HepG2 (cell line): Measurements from ENCODE around the gene PLLP. TPM values are rescaled to one million over a fixed set of nuclear protein-coding genes. Genes with fewer than 3 reads are reported as not detected.

ENCODE experiments used
- ATAC-seq: fragments of 200-7000 bp; cut with Tn5 transposase; 3 replicates; pipeline ENCODE4 v1.9.1; 2020; ENCODE audit warnings: mild to moderate bottlenecking, moderate library complexity
- BruUV-seq: library from RNA; stranded (reverse); fragments of 400-500 nt; replicated peaks from 2 replicates; lab custom pipeline; 2021; lab: Mats Ljungman, UMichigan
- CTCF ChIA-PET: fragments of 300-600 bp; formaldehyde crosslinking; extraction: SDS; loops from one replicate; lab custom pipeline; 2021; ENCODE audit warnings: low total read pairs, inconsistent platforms, low intra/inter-chr PET ratio; lab: Yijun Ruan, JAX
- POLR2A ChIA-PET: fragments of 350-600 bp; sonication (Branson Sonifier 250); formaldehyde crosslinking; loops from one replicate; lab custom pipeline; 2020; ENCODE audit warnings: antibody characterized with exemption, inconsistent platforms; lab: Yijun Ruan, JAX
- DNase-seq: peaks from one replicate; pipeline ENCODE4 v3.0.0-alpha.2; 2015; ENCODE audit warnings: low spot score
- FAIRE-seq: peaks from 3 replicates; lab custom pipeline; 2011; peaks lifted over from hg19 to GRCh38; lab: Jason Lieb, UNC
- H2AFZ ChIP-seq: one replicate; pipeline ENCODE4 v1.6.1; 2011; ENCODE audit warnings: low read length, inconsistent platforms
- H3K27ac ChIP-seq: fragments of 300-600 bp; 3 replicates; pipeline ENCODE4 v1.8.0; 2011; ENCODE audit warnings: mixed run types, mild to moderate bottlenecking, mixed read lengths, low read length, inconsistent platforms; ENCODE audit not compliant: insufficient read depth; ENCODE audit errors: extremely low read length
- H3K27me3 ChIP-seq, 2 experiments: fragments of 200-600 bp in 1 of 2; 2 replicates in 1 of 2; 3 replicates in 1 of 2; pipeline versions ENCODE4 v1.6.0 to v1.8.0; 2011; ENCODE audit warnings: low read length in 2 of 2, mild to moderate bottlenecking in 2 of 2, moderate library complexity in 2 of 2, inconsistent platforms in 1 of 2; ENCODE audit not compliant: insufficient read depth in 2 of 2, control insufficient read depth in 1 of 2
- H3K36me3 ChIP-seq, 2 experiments: fragments of 200-600 bp in 1 of 2; replicated peaks in 1 of 2; 2 replicates in 1 of 2; 3 replicates in 1 of 2; pipeline versions ENCODE4 v1.5.1 to v1.8.0; 2011; ENCODE audit warnings: low read length in 2 of 2, inconsistent platforms in 1 of 2; ENCODE audit not compliant: insufficient read depth in 2 of 2, control insufficient read depth in 1 of 2
- H3K4me1 ChIP-seq: 2 replicates; pipeline ENCODE4 v1.5.1; 2012; ENCODE audit warnings: low read length, inconsistent platforms; ENCODE audit not compliant: insufficient read depth
- H3K4me2 ChIP-seq: 2 replicates; pipeline ENCODE4 v1.6.0; 2011; ENCODE audit warnings: low read depth, low read length, inconsistent platforms
- H3K4me3 ChIP-seq, 3 experiments: fragments of 200-600 bp in 1 of 3; sonication (generic), shearing (Covaris generic) in 1 of 3; replicated peaks in 1 of 3; 2 replicates each; pipeline ENCODE4 v1.5.1; 2011 to 2016; ENCODE audit warnings: low read length in 3 of 3, inconsistent platforms in 2 of 3, low read depth in 2 of 3, mild to moderate bottlenecking in 2 of 3, control low read depth in 1 of 3, mixed read lengths in 1 of 3; ENCODE audit not compliant: insufficient read depth in 1 of 3
- H3K79me2 ChIP-seq: one replicate; pipeline ENCODE4 v1.6.1; 2011; ENCODE audit warnings: low read length, inconsistent platforms; ENCODE audit not compliant: insufficient read depth
- H3K9ac ChIP-seq: 2 replicates; pipeline ENCODE4 v1.6.0; 2011; ENCODE audit warnings: mild to moderate bottlenecking, low read depth, low read length, inconsistent platforms; ENCODE audit not compliant: insufficient read depth
- H3K9me3 ChIP-seq: 2 replicates; pipeline ENCODE4 v1.5.1; 2012; ENCODE audit warnings: mild to moderate bottlenecking, low read length
- H4K20me1 ChIP-seq: 2 replicates; pipeline ENCODE4 v1.6.0; 2011; ENCODE audit warnings: inconsistent platforms, mild to moderate bottlenecking, low read length, moderate library complexity; ENCODE audit not compliant: insufficient read depth
- AKNA ChIP-seq: sonication (generic); formaldehyde crosslinking; IDR thresholded peaks from 2 replicates; pipeline ENCODE4 v1.4.0; 2020; ENCODE audit warnings: missing genetic modification reagents, borderline replicate concordance
- CHD4 ChIP-seq: fragments of 200-600 bp; sonication (generic); IDR thresholded peaks from 2 replicates; pipeline ENCODE4 v1.7.0; 2017; ENCODE audit warnings: mild to moderate bottlenecking, low read length, borderline replicate concordance
- CTCF ChIP-seq: sonication (generic); formaldehyde crosslinking; IDR thresholded peaks from 2 replicates; pipeline ENCODE4 v1.5.0; 2020; ENCODE audit warnings: mild to moderate bottlenecking, missing genetic modification reagents, moderate library complexity
- HDAC2 ChIP-seq: sonication (generic); formaldehyde crosslinking; IDR thresholded peaks from 2 replicates; pipeline ENCODE4 v1.4.0; 2020; ENCODE audit warnings: missing genetic modification reagents
- KAT2B ChIP-seq: fragments of 150-350 bp; IDR thresholded peaks from 2 replicates; pipeline ENCODE4 v1.6.1; 2014; ENCODE audit warnings: low read depth, low read length, borderline replicate concordance
- MAFG ChIP-seq: sonication (generic); formaldehyde crosslinking; IDR thresholded peaks from 2 replicates; pipeline ENCODE4 v1.5.1; 2020; ENCODE audit warnings: mild to moderate bottlenecking, missing genetic modification reagents
- STAG1 ChIP-seq: sonication (generic); formaldehyde crosslinking; IDR thresholded peaks from 2 replicates; pipeline ENCODE4 v1.4.0; 2020; ENCODE audit warnings: missing genetic modification reagents
- ZNF101 ChIP-seq: sonication (generic); formaldehyde crosslinking; IDR thresholded peaks from 2 replicates; pipeline ENCODE4 v1.4.0; 2020; ENCODE audit warnings: mild to moderate bottlenecking, low read depth, missing genetic modification reagents, borderline replicate concordance
- ZNF180 ChIP-seq: sonication (generic); formaldehyde crosslinking; IDR thresholded peaks from 2 replicates; pipeline ENCODE4 v1.4.0; 2020; ENCODE audit warnings: low read depth, missing genetic modification reagents, borderline replicate concordance
- ZNF749 ChIP-seq: sonication (generic); formaldehyde crosslinking; IDR thresholded peaks from 2 replicates; pipeline ENCODE4 v1.8.0; 2022; ENCODE audit warnings: mild to moderate bottlenecking, missing genetic modification reagents, moderate library complexity, borderline replicate concordance
- ZNF792 ChIP-seq: IDR thresholded peaks from 2 replicates; pipeline ENCODE4 v1.6.1; 2016
- WGBS: methylation state at CpG from one replicate; pipeline ENCODE4 v1.1.6; 2017; ENCODE audit warnings: low lambda C conversion rate; 5-methylcytosine and 5-hydroxymethylcytosine counted together
- in situ Hi-C: cut with HindIII; loops from 2 replicates; pipeline ENCODE4 v1.10.0; 2017; ENCODE audit warnings: low pct_unique_long_range_greater_than_20kb; ENCODE audit not compliant: extremely low pct_ligation_motif_present
- intact Hi-C: fragments of 100-400 bp; cut with micrococcal nuclease; formaldehyde crosslinking; loops from one replicate; pipeline ENCODE4 v1.10.0; 2022; ENCODE audit not compliant: unreplicated experiment
- polyA plus RNA-seq, 8 experiments: library from polyadenylated mRNA; depleted of rRNA in 3 of 8; stranded (reverse) in 7 of 8; unstranded in 1 of 8; fragments of >200 nt; fragmentation: Illumina TruSeq in 4 of 8; extraction: Trizol in 4 of 8; gene quantifications; 2 replicates each; pipeline versions ENCODE4 v1.2.1 to v1.2.3, GENCODE V29; 2011 to 2016; ENCODE audit warnings: low read depth in 4 of 8, missing spikeins in 1 of 8, mixed read lengths in 1 of 8; ENCODE audit not compliant: insufficient read depth in 1 of 8
- total RNA-seq, 5 experiments: library from RNA; depleted of rRNA; stranded (reverse); fragments of >200 nt; fragmentation: Illumina TruSeq; extraction: Trizol; gene quantifications; 2 replicates each; pipeline ENCODE4 v1.2.3, GENCODE V29; 2016; ENCODE audit warnings: low read depth in 1 of 5

PLLP gene
- total and polyA plus RNA-seq, 2 of the 13 experiments (the other 11 are each of a cell fraction or from before 2014, with no cell fraction given): 60.6 to 127 TPM

- intact Hi-C loops: no loop called here
- ChIA-PET POLR2A (no interaction called here), CTCF (interaction anchor here (1.1 kb wide), 1 partner anchor 133 kb away, joined by 3 read pairs; no protein-coding TSS in a partner anchor)
- DNase-seq (peak; percentile 19), ATAC-seq (no peak; the same call in 2 of the 3 replicates), FAIRE-seq (no peak)
- Histone ChIP-seq H3K79me2 (peaks cover 2% of the 10 kb centered on the region), H4K20me1 (no peaks in the 10 kb centered on the region), H3K4me3 (no peak overlapping the region), H2AFZ (no peak overlapping the region), H3K9ac (no peak overlapping the region), H3K36me3 (peaks cover 42 to 88% of the 10 kb centered on the region in 2 experiments), H3K27me3 (no peaks in the 10 kb centered on the region), H3K27ac (no peak overlapping the region), H3K9me3 (no peaks in the 10 kb centered on the region), H3K4me1 (no peaks in the 10 kb centered on the region), H3K4me2 (no peak overlapping the region)
- in situ Hi-C loops: no loop called here
- TF ChIP-seq MAFG: no peak
- TF ChIP-seq CTCF: 0 out of 2 replicates have a peak, but pooled peaks have one; percentile 15
- TF ChIP-seq CHD4: no peak
- no peak for TF ChIP-seq ZNF792 (CRISPR knock-in tag)
- no peak for TF ChIP-seq KAT2B
- TF ChIP-seq STAG1 (CRISPR knock-in tag): peak; percentile 35
- 93% methylated on average over 2 of the region's 2 CpGs for WGBS
- BruUV-seq: no TSS peak
Measured at GRCh38 chr16:57216968-57217367, 67.5 kb downstream of the PLLP start.

GRCh38 chr16:57213462-57213861, 71.0 kb downstream of the PLLP start:
- BruUV-seq: no TSS peak
- no peak overlapping the region for H2AFZ ChIP-seq
- no peaks in the 10 kb centered on the region for H3K79me2 ChIP-seq
- peaks cover 47 to 84% of the 10 kb centered on the region in 2 experiments for H3K36me3 ChIP-seq
- ATAC-seq: no peak
- FAIRE-seq: no peak
- ChIA-PET CTCF (no interaction called here), POLR2A (interaction anchor here (1.1 kb wide), 1 partner anchor 28 kb away, joined by 3 read pairs; no protein-coding TSS in a partner anchor)
- 100% methylated on average over 1 of the region's 1 CpG for WGBS
- no peak overlapping the region for H3K27ac ChIP-seq
- no peak overlapping the region for H3K4me3 ChIP-seq
- in situ Hi-C loops: no loop called here
- no peaks in the 10 kb centered on the region for H3K4me1 ChIP-seq
- H4K20me1 ChIP-seq: no peaks in the 10 kb centered on the region
- intact Hi-C loops: no loop called here
- H3K9ac ChIP-seq: no peak overlapping the region
- H3K27me3 ChIP-seq: no peaks in the 10 kb centered on the region
- H3K4me2 ChIP-seq: no peak overlapping the region
- H3K9me3 ChIP-seq: no peaks in the 10 kb centered on the region
- no peak for DNase-seq
- TF ChIP-seq ZNF180 (CRISPR knock-in tag) (no peak), AKNA (CRISPR knock-in tag) (no peak), ZNF101 (CRISPR knock-in tag) (no peak), HDAC2 (CRISPR knock-in tag) (no peak), ZNF749 (CRISPR knock-in tag) (no peak)
